Endothelial cell of umbilical vein (primary cell): ENCODE results near the gene CIB4. TPM values are rescaled to one million over a fixed set of nuclear protein-coding genes. Genes with fewer than 3 reads are reported as not detected.

Source experiments
- BruUV-seq: library from RNA; stranded (reverse); fragments of 400-500 nt; replicated peaks from 2 replicates; lab custom pipeline; 2021; lab: Mats Ljungman, UMichigan
- CTCF ChIA-PET: fragments of 300-600, 350-600 bp; sonication (Branson Sonifier 250); formaldehyde crosslinking; loops from one replicate; lab custom pipeline; 2021; ENCODE audit warnings: antibody characterized with exemption, inconsistent platforms; lab: Charles Lee
- POLR2A ChIA-PET: fragments of 300-600, 350-600 bp; sonication (Branson Sonifier 250); formaldehyde crosslinking; loops from one replicate; lab custom pipeline; 2021; ENCODE audit warnings: antibody characterized with exemption, inconsistent platforms; lab: Charles Lee
- DNase-seq: peaks from one replicate; pipeline ENCODE4 v3.0.0-alpha.2; 2011; ENCODE audit warnings: low read depth, low spot score
- FAIRE-seq: peaks from 2 replicates; lab custom pipeline; 2011; peaks lifted over from hg19 to GRCh38; lab: Jason Lieb, UNC
- H2AFZ ChIP-seq: 2 replicates; pipeline ENCODE4 v1.6.0; 2012; ENCODE audit warnings: low read depth, low read length, control low read depth, inconsistent platforms
- H3K27ac ChIP-seq: 2 replicates; pipeline ENCODE4 v1.5.1; 2011; ENCODE audit warnings: low read depth, mild to moderate bottlenecking, control low read depth, low read length, moderate library complexity; ENCODE audit not compliant: insufficient read depth
- H3K27me3 ChIP-seq, 2 experiments: 2 replicates each; pipeline versions ENCODE4 v1.6.0 to v1.6.1; 2011; ENCODE audit warnings: low read length in 2 of 2, mixed read lengths in 1 of 2; ENCODE audit not compliant: control insufficient read depth in 2 of 2, insufficient read depth in 2 of 2
- H3K36me3 ChIP-seq, 2 experiments: 2 replicates in 1 of 2; 3 replicates in 1 of 2; pipeline ENCODE4 v1.5.1; 2011; ENCODE audit warnings: low read length in 2 of 2, mild to moderate bottlenecking in 1 of 2, moderate library complexity in 1 of 2; ENCODE audit not compliant: control insufficient read depth in 2 of 2, insufficient read depth in 2 of 2; ENCODE audit errors: extremely low read depth in 1 of 2
- H3K4me1 ChIP-seq: 3 replicates; pipeline ENCODE4 v1.5.1; 2011; ENCODE audit warnings: mild to moderate bottlenecking, low read length; ENCODE audit not compliant: control insufficient read depth, insufficient read depth; ENCODE audit errors: extremely low read depth
- H3K4me2 ChIP-seq: 2 replicates; pipeline ENCODE4 v1.6.1; 2011; ENCODE audit warnings: low read length, control low read depth, mixed read lengths; ENCODE audit not compliant: insufficient read depth
- H3K4me3 ChIP-seq, 3 experiments: fragments of 200-600 bp in 1 of 3; sonication (generic), shearing (Covaris generic) in 1 of 3; replicated peaks in 1 of 3; 2 replicates each; pipeline ENCODE4 v1.5.1; 2011 to 2016; ENCODE audit warnings: control low read depth in 3 of 3, low read length in 3 of 3, mild to moderate bottlenecking in 2 of 3, inconsistent platforms in 1 of 3, low read depth in 1 of 3, moderate library complexity in 1 of 3; ENCODE audit not compliant: insufficient read depth in 1 of 3
- H3K79me2 ChIP-seq: 2 replicates; pipeline ENCODE4 v1.6.0; 2012; ENCODE audit warnings: low read length, inconsistent platforms; ENCODE audit not compliant: control insufficient read depth, insufficient read depth
- H3K9ac ChIP-seq: replicated peaks from 2 replicates; pipeline ENCODE3; 2011; ENCODE audit warnings: low read length, control low read depth; ENCODE audit not compliant: insufficient read depth; ENCODE audit errors: extremely low read depth
- H3K9me1 ChIP-seq: replicated peaks from 3 replicates; pipeline ENCODE4 v1.6.0; 2011; ENCODE audit warnings: mild to moderate bottlenecking, low read length; ENCODE audit not compliant: control insufficient read depth, insufficient read depth; ENCODE audit errors: extremely low read depth
- H3K9me3 ChIP-seq: replicated peaks from 2 replicates; pipeline ENCODE4 v1.5.1; 2012; ENCODE audit warnings: low read length, inconsistent platforms; ENCODE audit not compliant: control insufficient read depth, insufficient read depth
- H4K20me1 ChIP-seq: replicated peaks from 2 replicates; pipeline ENCODE3; 2011; ENCODE audit warnings: mild to moderate bottlenecking, low read length; ENCODE audit not compliant: control insufficient read depth, insufficient read depth; ENCODE audit errors: extremely low read depth
- EZH2 ChIP-seq: IDR thresholded peaks from 2 replicates; pipeline ENCODE4 v1.6.1; 2012; ENCODE audit warnings: borderline replicate concordance, low read depth, mild to moderate bottlenecking, moderate library complexity, low read length, inconsistent platforms; ENCODE audit not compliant: severe bottlenecking
- FOS ChIP-seq: IDR thresholded peaks from 2 replicates; pipeline ENCODE4 v1.6.1; 2011; ENCODE audit warnings: mild to moderate bottlenecking, low read length, moderate library complexity, borderline replicate concordance; ENCODE audit not compliant: insufficient read depth
- GATA2 ChIP-seq: IDR thresholded peaks from 2 replicates; pipeline ENCODE4 v1.7.0; 2011; ENCODE audit warnings: low read depth, mild to moderate bottlenecking, moderate library complexity, mixed read lengths, low read length; ENCODE audit not compliant: insufficient read length, insufficient read depth
- MYC ChIP-seq: IDR thresholded peaks from one replicate; pipeline ENCODE4 v1.6.1; 2011; ENCODE audit warnings: mild to moderate bottlenecking, low read depth, low read length
- POLR2A ChIP-seq: IDR thresholded peaks from 2 replicates; pipeline ENCODE4 v1.6.1; 2012; ENCODE audit warnings: low read depth, mild to moderate bottlenecking, control low read depth, low read length
- POLR2AphosphoS5 ChIP-seq: IDR thresholded peaks from 2 replicates; pipeline ENCODE4 v1.6.1; 2012; ENCODE audit warnings: low read depth, mild to moderate bottlenecking, control low read depth, low read length, moderate library complexity; ENCODE audit not compliant: insufficient read depth
- dilution Hi-C: fragments of 300-500 bp; cut with MboI; formaldehyde crosslinking; loops from one replicate; pipeline ENCODE4 v1.15.0; 2019; ENCODE audit warnings: low sequenced_read_pairs; ENCODE audit not compliant: extremely low pct_ligation_motif_present
- intact Hi-C: fragments of 100-400 bp; cut with micrococcal nuclease; formaldehyde crosslinking; loops from one replicate; pipeline ENCODE4 v1.10.0; 2022
- polyA plus RNA-seq, 4 experiments: library from polyadenylated mRNA; depleted of rRNA in 3 of 4; stranded (reverse) in 3 of 4; unstranded in 1 of 4; fragments of >200 nt; gene quantifications; 2 replicates each; pipeline versions ENCODE4 v1.2.1 to v1.2.3, GENCODE V29; 2011 to 2012; ENCODE audit warnings: missing spikeins in 1 of 4
- total RNA-seq: library from RNA; stranded (reverse); gene quantifications from 2 replicates; pipeline ENCODE4 v1.2.3, GENCODE V29; 2021
- TF ChIP-seq, protein P1 (sequence below), 2 donors: IDR thresholded peaks; 1 replicate in 1 of 2; 2 replicates in 1 of 2; pipeline ENCODE4 v1.5.1; 2011; ENCODE audit warnings: low read length in 2 of 2, mild to moderate bottlenecking in 2 of 2, moderate library complexity in 2 of 2, control low read depth in 1 of 2, inconsistent platforms in 1 of 2, low read depth in 1 of 2; ENCODE audit not compliant: insufficient read depth in 1 of 2; ENCODE audit errors: extremely low read depth in 1 of 2
- TF ChIP-seq, protein P2 (sequence below): IDR thresholded peaks from 2 replicates; pipeline ENCODE4 v1.6.1; 2011; ENCODE audit not compliant: insufficient read depth, insufficient read length

The CIB4 gene
- total and polyA plus RNA-seq, 2 donors (not counting 3 experiments of a cell fraction or from before 2014, with no cell fraction given): not detected

DNA sequence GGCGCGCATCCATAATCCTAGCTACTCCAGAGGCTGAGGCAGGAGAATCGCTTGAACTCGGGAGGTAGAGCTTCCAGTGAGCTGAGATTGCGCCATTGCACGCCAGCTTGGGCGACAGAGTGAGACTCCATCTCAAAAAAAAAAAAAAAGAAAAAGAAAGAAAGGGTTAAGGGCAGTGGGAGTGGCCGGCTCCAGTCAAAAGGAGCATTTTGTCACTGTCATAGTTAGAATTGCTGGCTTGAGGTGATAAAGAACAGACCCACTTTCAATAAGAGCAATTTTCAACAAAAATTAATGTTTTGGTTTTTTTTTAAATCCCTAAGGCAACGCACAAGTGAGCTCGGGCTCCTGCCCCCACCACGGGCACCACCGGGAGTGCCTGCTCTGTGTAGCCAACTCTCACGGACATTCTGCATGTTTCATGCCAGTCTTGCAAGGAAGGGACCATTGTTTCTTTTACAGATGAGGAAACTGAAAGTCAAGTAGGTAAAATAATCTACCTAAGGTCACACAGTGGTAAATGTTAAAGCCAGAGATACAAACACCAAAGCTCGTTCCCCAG, 8.5 kb downstream of the CIB4 start:
- Histone ChIP-seq H3K27me3 (peaks cover 8 to 9% of the 10 kb centered on the region in 2 experiments), H3K27ac (no peak overlapping the region), H3K9me1 (no peaks in the 10 kb centered on the region), H3K79me2 (no peaks in the 10 kb centered on the region), H3K4me1 (no peaks in the 10 kb centered on the region), H3K4me3 (no peak overlapping the region), H4K20me1 (no peaks in the 10 kb centered on the region), H3K4me2 (no peak overlapping the region), H3K9ac (no peak overlapping the region), H3K36me3 (no peaks in the 10 kb centered on the region), H2AFZ (no peak overlapping the region), H3K9me3 (no peaks in the 10 kb centered on the region)
- TF ChIP-seq, protein P1, sequence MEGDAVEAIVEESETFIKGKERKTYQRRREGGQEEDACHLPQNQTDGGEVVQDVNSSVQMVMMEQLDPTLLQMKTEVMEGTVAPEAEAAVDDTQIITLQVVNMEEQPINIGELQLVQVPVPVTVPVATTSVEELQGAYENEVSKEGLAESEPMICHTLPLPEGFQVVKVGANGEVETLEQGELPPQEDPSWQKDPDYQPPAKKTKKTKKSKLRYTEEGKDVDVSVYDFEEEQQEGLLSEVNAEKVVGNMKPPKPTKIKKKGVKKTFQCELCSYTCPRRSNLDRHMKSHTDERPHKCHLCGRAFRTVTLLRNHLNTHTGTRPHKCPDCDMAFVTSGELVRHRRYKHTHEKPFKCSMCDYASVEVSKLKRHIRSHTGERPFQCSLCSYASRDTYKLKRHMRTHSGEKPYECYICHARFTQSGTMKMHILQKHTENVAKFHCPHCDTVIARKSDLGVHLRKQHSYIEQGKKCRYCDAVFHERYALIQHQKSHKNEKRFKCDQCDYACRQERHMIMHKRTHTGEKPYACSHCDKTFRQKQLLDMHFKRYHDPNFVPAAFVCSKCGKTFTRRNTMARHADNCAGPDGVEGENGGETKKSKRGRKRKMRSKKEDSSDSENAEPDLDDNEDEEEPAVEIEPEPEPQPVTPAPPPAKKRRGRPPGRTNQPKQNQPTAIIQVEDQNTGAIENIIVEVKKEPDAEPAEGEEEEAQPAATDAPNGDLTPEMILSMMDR (IDR thresholded peaks at IDR 0.05; ENCODE audit: extremely low read depth in 1 of 2, insufficient read depth in 1 of 2, low read depth in 1 of 2, low read length in 2 of 2): no peak
- no peak for TF ChIP-seq POLR2AphosphoS5
- TF ChIP-seq, protein P2, sequence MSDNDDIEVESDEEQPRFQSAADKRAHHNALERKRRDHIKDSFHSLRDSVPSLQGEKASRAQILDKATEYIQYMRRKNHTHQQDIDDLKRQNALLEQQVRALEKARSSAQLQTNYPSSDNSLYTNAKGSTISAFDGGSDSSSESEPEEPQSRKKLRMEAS: no peak
- no peak for TF ChIP-seq GATA2
- TF ChIP-seq MYC: no peak
- no peak for TF ChIP-seq EZH2
- TF ChIP-seq FOS: no peak
- no peak for TF ChIP-seq POLR2A
- no TSS peak for BruUV-seq
- dilution Hi-C loops: no loop called here
- DNase-seq (no peak), FAIRE-seq (no peak)
- POLR2A ChIA-PET: no interaction called here
- CTCF ChIA-PET: no interaction called here
- intact Hi-C loops: no loop called here
